GM19099 (cell line): Measurements from ENCODE around the gene RNGTT.

ENCODE experiments used
- POLR2A ChIP-seq: IDR thresholded peaks from 3 replicates; pipeline ENCODE4 v1.6.1; 2011; ENCODE audit warnings: low read depth; ENCODE audit not compliant: insufficient read length; ENCODE audit errors: extremely low read depth

Gene RNGTT

DNA sequence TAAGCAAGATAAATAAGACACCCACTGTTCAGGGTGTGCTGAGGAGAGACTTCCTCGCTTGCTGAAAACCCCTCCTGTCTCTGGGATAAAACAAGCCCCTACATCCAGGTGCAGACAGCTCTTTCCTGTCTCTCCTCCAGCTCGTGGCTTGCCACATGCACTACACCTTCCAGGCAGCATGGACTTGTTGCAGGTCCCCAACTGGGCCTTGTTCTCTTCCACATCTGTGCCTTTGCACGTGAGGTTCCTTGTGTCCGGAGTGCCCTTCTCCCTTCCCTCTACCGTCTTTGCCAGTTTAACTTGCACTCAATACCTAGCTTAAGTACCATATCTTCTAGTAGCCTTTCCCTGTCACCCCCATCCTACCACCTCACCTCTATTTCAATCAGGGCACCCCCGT, 397.6 kb downstream of the RNGTT start:
- TF ChIP-seq POLR2A, result no peak

DNA sequence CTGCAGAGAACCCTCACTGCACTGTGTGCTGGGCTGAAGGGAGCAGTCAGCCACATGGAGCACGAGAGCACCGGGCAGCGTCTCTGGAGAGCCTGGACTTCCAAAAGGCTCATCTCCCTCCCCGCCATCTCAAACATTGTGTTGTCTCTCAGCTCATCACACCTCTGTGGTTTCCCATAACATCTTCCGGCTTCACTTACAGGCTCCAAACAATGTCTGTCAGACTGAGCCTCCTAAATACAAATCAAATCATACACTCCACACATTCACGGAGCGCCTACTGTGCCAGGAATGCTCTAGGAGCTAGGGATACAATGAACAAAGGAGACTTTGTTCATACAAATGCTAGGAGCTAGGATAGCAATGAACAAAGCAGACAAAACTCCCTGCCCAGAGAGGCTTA, 398.0 kb downstream of the RNGTT start:
- no peak for TF ChIP-seq POLR2A

DNA sequence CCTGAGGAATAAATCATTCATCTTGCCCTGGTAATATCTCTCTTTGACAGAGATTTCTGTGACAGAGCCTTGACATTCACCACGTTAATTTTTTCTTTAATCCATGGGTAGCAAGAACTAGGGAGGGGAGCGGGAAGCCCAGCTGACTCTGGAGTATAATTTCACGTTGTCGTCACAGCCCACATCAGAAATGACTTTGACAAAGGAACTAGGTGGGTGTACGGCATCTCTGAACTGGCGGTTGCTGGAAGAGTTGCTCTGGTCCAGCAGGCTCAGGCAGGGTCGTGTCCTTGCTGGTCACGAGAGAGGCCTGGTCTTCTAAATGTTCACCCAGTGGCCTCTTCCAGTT, 400.2 kb downstream of the RNGTT start:
- no peak for TF ChIP-seq POLR2A

DNA sequence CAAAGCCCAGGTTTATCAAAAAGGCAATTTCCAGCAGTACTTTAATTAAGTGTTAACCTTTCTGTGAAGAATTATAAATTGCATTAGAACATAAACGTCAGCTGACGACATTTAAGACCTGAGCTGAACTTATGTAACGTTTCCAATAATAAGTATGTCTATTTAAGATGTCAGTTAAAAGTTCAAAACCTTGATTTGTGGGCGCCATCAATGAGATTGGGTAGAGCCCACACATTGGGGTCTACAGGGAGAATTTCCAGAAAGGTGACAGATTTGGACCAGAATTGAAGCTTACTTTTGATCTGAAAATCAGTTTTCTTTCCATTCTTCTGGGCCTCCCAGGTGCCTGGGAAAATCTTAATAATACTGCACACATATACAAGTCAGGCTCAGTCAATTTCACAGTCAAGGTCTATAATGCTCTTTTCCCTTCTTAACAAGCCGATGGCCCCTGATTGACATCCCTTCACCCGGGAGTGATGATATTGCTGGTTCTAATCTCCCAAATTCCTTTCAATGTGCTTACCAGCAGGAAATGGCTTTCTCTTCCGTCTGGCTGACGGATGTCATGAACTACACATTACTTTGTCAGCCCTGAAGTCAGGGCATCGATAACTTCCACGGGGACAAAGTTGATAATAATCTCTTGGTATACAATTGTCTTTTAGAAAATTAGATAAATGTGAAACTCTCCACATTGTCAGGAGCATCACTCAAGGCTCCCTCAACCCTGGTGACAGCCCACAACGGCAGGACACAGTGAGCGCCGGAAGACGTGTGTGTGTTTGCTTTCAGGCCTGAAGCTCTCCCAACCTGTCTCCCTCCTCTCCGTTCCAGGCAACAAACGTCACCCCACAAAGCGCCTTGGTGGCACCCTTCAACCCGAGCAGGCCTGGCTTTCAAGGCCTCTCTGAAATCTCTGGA, 400.8 kb downstream of the RNGTT start:
- no peak for TF ChIP-seq POLR2A

DNA sequence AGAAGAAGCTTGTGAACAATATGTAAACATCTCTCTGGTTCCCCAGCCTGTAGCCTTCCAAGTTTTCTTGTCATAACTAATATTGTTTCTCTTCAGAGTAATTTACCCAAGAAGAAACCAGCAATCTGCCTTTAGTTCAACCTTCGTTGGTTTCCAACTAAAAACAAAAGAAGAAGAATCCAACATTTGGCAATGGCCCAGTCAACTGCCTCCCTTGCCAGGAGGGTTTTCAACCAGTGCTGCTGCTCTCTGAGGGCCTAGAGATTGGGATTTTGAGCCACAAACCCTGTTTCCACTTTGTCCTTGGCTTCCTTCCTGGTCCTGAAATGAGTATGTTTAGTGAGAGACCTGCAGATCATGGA, 401.5 kb downstream of the RNGTT start:
- no peak for TF ChIP-seq POLR2A

DNA sequence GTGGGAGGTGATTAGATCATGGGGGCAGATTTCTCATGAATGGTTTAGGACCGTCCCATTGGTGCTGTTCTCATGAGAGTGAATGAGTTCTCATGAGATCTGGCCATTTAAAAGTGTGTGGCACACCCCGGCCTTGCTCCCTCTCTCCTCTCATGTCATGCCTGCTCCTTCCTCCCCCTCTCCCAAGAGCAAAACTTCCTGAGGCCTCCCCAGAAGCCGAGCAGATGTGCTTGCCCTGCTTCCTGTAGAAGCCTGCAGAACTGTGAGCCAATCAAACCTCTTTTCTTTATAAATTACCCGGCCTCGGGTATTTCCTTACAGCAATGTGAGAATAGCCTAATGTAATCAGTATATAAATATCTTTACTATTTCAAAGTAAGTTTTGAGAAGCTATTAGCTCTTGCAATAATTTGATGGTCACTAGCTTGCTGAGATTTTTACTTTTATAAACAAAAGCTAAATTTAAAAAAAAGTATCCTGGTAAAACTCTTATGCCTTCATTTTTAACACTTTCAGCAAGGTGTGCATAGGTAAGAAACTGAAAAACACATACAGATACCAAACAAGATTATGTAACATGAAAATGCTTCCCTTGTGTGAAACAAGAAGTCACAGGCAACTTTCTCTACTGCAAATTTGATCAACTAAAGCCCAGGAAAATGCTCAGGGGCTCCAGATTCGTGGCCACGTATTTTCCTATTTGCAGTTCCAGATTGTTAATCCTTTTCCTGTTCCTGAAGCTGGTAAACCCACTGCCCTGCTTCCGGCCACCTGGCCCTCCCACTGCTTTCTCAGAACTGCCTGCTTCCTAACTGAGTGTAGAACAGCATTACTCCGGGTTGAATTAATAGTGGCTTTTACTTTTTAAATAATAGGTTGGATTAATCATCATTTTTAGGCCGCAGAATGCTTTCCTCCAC, 402.1 kb downstream of the RNGTT start:
- TF ChIP-seq POLR2A, result no peak
